K562 (cell line): ENCODE results near the gene EFNA5. TPM values are rescaled to one million over a fixed set of nuclear protein-coding genes. Genes with fewer than 3 reads are reported as not detected.

Experiments
- ATAC-seq: fragments of 200-7000 bp; cut with Tn5 transposase; 3 replicates; pipeline ENCODE4 v1.9.1; 2020; ENCODE audit warnings: moderate library complexity
- BruUV-seq: library from RNA; stranded (reverse); fragments of 400-500 nt; replicated peaks from 2 replicates; lab custom pipeline; 2021; lab: Mats Ljungman, UMichigan
- CTCF ChIA-PET: fragments of 300-600 bp; formaldehyde crosslinking; extraction: SDS; loops from one replicate; lab custom pipeline; 2021; ENCODE audit warnings: low intra/inter-chr PET ratio; lab: Yijun Ruan, JAX
- POLR2A ChIA-PET: fragments of 300-600, 350-650 bp; sonication (Branson Sonifier 250); formaldehyde crosslinking; extraction: SDS; loops from one replicate; lab custom pipeline; 2021; ENCODE audit warnings: antibody characterized with exemption, inconsistent platforms; lab: Yijun Ruan, JAX
- DNase-seq, 4 experiments: peaks; one replicate each; pipeline versions ENCODE4 v3.0.0 to v3.0.0-alpha.2; 2011 to 2018; ENCODE audit warnings: low spot score in 3 of 4, mixed read lengths in 3 of 4; ENCODE audit errors: extremely low read depth in 1 of 4
- FAIRE-seq: peaks from 2 replicates; lab custom pipeline; 2011; peaks lifted over from hg19 to GRCh38; lab: Jason Lieb, UNC
- H2AFZ ChIP-seq: 2 replicates; pipeline ENCODE4 v1.6.0; 2011; ENCODE audit warnings: low read depth, low read length, control low read depth, inconsistent platforms
- H3K27ac ChIP-seq: fragments of 200-600 bp; 3 replicates; pipeline ENCODE4 v1.8.0; 2011; ENCODE audit warnings: low read depth, mild to moderate bottlenecking, control low read depth, inconsistent platforms, low read length, moderate library complexity, mixed read lengths; ENCODE audit errors: extremely low read depth
- H3K27me3 ChIP-seq, 2 experiments: fragments of 300-600 bp in 1 of 2; 2 replicates in 1 of 2; 3 replicates in 1 of 2; pipeline versions ENCODE4 v1.6.0 to v1.8.0; 2011; ENCODE audit warnings: inconsistent platforms in 2 of 2, low read length in 2 of 2, mild to moderate bottlenecking in 1 of 2, mixed read lengths in 1 of 2, moderate library complexity in 1 of 2; ENCODE audit not compliant: control insufficient read depth in 2 of 2, insufficient read depth in 2 of 2
- H3K36me3 ChIP-seq: fragments of 300-600 bp; 3 replicates; pipeline ENCODE4 v1.8.0; 2011; ENCODE audit warnings: mild to moderate bottlenecking, low read length, inconsistent platforms; ENCODE audit not compliant: control insufficient read depth, insufficient read depth
- H3K4me1 ChIP-seq, 2 experiments: fragments of 200-600 bp in 1 of 2; replicated peaks in 1 of 2; 2 replicates in 1 of 2; 3 replicates in 1 of 2; pipeline versions ENCODE4 v1.5.1 to v1.8.0; 2011; ENCODE audit warnings: inconsistent platforms in 2 of 2, low read length in 2 of 2, mild to moderate bottlenecking in 1 of 2, mixed read lengths in 1 of 2, moderate library complexity in 1 of 2; ENCODE audit not compliant: control insufficient read depth in 2 of 2, insufficient read depth in 2 of 2
- H3K4me2 ChIP-seq: 2 replicates; pipeline ENCODE4 v1.6.1; 2011; ENCODE audit warnings: low read length, control low read depth, inconsistent platforms, mixed read lengths; ENCODE audit not compliant: insufficient read depth
- H3K4me3 ChIP-seq: fragments of 200-600 bp; sonication (generic), shearing (Covaris generic); 2 replicates; pipeline ENCODE4 v1.5.1; 2016; ENCODE audit warnings: control low read depth, inconsistent platforms
- H3K79me2 ChIP-seq: fragments of 200-600 bp; 3 replicates; pipeline ENCODE4 v1.8.0; 2011; ENCODE audit warnings: low read length, inconsistent platforms; ENCODE audit not compliant: control insufficient read depth, insufficient read depth
- H3K9ac ChIP-seq, 2 experiments: 2 replicates each; pipeline versions ENCODE4 v1.6.0 to v1.6.1; 2011; ENCODE audit warnings: low read depth in 2 of 2, low read length in 2 of 2, control low read depth in 1 of 2, inconsistent platforms in 1 of 2, mild to moderate bottlenecking in 1 of 2, mixed read lengths in 1 of 2; ENCODE audit not compliant: insufficient read depth in 1 of 2
- H3K9me1 ChIP-seq: one replicate; pipeline ENCODE4 v1.6.0; 2011; ENCODE audit warnings: inconsistent platforms, mild to moderate bottlenecking, low read length, moderate library complexity; ENCODE audit not compliant: control insufficient read depth, insufficient read depth
- H3K9me3 ChIP-seq: replicated peaks from 2 replicates; pipeline ENCODE4 v1.5.1; 2011; ENCODE audit warnings: low read depth, low read length, inconsistent platforms; ENCODE audit not compliant: control insufficient read depth, insufficient read depth
- H4K20me1 ChIP-seq: replicated peaks from 2 replicates; pipeline ENCODE4 v1.6.1; 2011; ENCODE audit warnings: low read length, inconsistent platforms, mixed read lengths; ENCODE audit not compliant: control insufficient read depth, insufficient read depth
- CHD7 ChIP-seq: fragments of 200-600 bp; sonication (generic); IDR thresholded peaks from one replicate; pipeline ENCODE4 v1.6.1; 2012; ENCODE audit warnings: mild to moderate bottlenecking, low read depth, low read length, inconsistent platforms
- ZNF518B ChIP-seq: fragments of 250-450 bp; sonication (Bioruptor Pico); IDR thresholded peaks from 2 replicates; pipeline ENCODE4 v1.5.0; 2021; ENCODE audit warnings: mild to moderate bottlenecking, moderate library complexity
- WGBS: fragments of 100-300 bp; shearing (Covaris generic); methylation state at CpG from one replicate; pipeline ENCODE4 v1.1.6; 2016; ENCODE audit warnings: low coverage, mixed read lengths; ENCODE audit not compliant: insufficient coverage; ENCODE audit errors: missing lambda C conversion rate; 5-methylcytosine and 5-hydroxymethylcytosine counted together
- in situ Hi-C: fragments of 300-500 bp; cut with MboI; formaldehyde crosslinking; loops from 4 replicates; pipeline ENCODE4 v1.15.0; 2018; ENCODE audit warnings: inconsistent platforms, mixed read lengths
- intact Hi-C: fragments of 100-400 bp; cut with micrococcal nuclease; formaldehyde crosslinking; loops from 2 replicates; pipeline ENCODE4 v1.14.2; 2022
- polyA plus RNA-seq, 8 experiments: library from polyadenylated mRNA; depleted of rRNA in 4 of 8; stranded (reverse) in 5 of 8; unstranded in 3 of 8; fragments of >200 nt; fragmentation: Nextera tagmentation in 2 of 8; fragmentation: Illumina TruSeq in 1 of 8; extraction: Ambion mirVana in 2 of 8; extraction: Trizol in 1 of 8; gene quantifications; 2 replicates each; pipeline versions ENCODE4 v1.2.1 to v1.2.3, GENCODE V29; 2011 to 2014; ENCODE audit warnings: inconsistent platforms in 1 of 8, missing spikeins in 1 of 8
- total RNA-seq, 7 experiments: library from RNA; depleted of rRNA in 6 of 7; stranded (reverse); fragments of >200 nt in 6 of 7; fragmentation: Illumina TruSeq in 2 of 7; extraction: Trizol in 2 of 7; gene quantifications; 2 replicates each; pipeline versions ENCODE4 v1.2.1 to v1.2.3, GENCODE V29; 2011 to 2021; ENCODE audit warnings: low replicate concordance in 1 of 7

The EFNA5 gene
- total and polyA plus RNA-seq, 9 of the 15 experiments (the other 6 are each of a cell fraction or from before 2014, with no cell fraction given): 0.20 TPM; not detected in 8

GRCh38 chr5:107700481-107700880 lies 29.7 kb upstream of the EFNA5 start (continued):
- no peak for TF ChIP-seq ZNF518B (CRISPR knock-in tag)

GRCh38 chr5:107699425-107699824 lies 28.7 kb upstream of the EFNA5 start:
- no peak for ATAC-seq
- intact Hi-C loops (no loop called here), in situ Hi-C loops (no loop called here)
- POLR2A ChIA-PET: no interaction called here
- Histone ChIP-seq H3K9me1 (no peaks in the 10 kb centered on the region), H4K20me1 (no peaks in the 10 kb centered on the region), H3K4me3 (no peak overlapping the region), H3K27ac (no peak overlapping the region), H3K9ac (no peak overlapping the region), H3K36me3 (no peaks in the 10 kb centered on the region), H3K4me1 (no peaks in the 10 kb centered on the region), H2AFZ (no peak overlapping the region), H3K9me3 (no peaks in the 10 kb centered on the region), H3K4me2 (no peak overlapping the region), H3K27me3 (no peaks in the 10 kb centered on the region), H3K79me2 (no peaks in the 10 kb centered on the region)
- 0% methylated on average over 1 of the region's 1 CpG for WGBS
- no peak for FAIRE-seq
- CTCF ChIA-PET: no interaction called here
- BruUV-seq: no TSS peak
- no peak for DNase-seq
- TF ChIP-seq CHD7: no peak
